KG1 (cell line): Measurements from ENCODE around the gene ASTN2.
"Not testable (repeated sequence)": the region's sequence is repeated elsewhere in the genome, so short reads cannot be mapped to it uniquely, and the experiment has no call there.

Experiments
- DNase-seq: peaks from one replicate; lab custom pipeline; 2025; lab: John Stamatoyannopoulos, UW

ASTN2 gene

DNA sequence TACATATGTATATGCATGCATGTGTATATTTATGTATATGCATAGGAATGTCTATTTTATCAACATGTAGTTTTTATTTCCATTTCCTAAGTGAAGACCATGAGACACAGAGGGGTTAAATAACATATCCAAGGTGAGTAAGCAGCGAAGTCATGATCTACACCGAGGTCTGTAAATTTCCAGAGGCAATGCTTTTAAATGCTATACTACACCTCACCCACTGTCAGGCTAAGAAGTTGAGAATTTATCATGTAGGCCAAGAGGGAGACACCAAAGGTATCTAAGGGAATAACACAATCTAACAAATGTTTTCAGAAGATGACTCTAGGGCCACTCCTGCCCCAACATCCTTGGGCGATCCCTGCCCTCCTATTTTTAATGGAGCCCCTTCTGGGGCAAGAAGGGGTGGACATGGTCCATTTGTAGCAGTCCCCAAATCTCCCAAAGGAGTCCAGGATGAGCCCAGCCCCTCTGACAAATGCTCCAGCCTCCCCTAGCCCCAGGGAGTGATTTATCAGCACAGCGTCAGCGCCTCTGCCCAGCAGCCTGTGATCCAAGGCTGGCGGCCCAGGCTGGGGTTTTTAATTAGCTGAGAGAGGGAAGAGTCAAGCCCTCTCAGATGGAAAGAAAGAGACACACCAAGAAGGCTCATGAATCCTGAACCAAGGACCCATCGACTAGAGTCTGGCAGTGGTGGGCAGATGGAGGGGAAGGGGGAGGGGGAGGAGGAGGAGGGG lies 339.9 kb downstream of the ASTN2 start:
- DNase-seq: no peak

DNA sequence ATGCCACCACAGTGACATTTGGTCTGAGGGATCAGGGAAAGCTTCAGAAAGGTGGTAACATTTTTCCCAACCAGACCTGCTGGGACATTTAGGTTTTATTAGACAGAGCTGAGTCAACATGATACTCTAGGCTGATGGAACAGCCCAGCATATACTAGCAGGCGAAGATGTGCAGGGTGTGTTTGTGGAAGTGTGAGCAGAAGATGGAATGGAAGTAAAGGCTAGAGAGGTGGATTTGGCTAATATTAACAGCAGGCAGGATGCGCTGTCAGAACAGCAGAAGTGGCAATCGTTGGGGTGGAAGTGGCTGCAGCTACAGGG lies 340.6 kb downstream of the ASTN2 start:
- no peak for DNase-seq

DNA sequence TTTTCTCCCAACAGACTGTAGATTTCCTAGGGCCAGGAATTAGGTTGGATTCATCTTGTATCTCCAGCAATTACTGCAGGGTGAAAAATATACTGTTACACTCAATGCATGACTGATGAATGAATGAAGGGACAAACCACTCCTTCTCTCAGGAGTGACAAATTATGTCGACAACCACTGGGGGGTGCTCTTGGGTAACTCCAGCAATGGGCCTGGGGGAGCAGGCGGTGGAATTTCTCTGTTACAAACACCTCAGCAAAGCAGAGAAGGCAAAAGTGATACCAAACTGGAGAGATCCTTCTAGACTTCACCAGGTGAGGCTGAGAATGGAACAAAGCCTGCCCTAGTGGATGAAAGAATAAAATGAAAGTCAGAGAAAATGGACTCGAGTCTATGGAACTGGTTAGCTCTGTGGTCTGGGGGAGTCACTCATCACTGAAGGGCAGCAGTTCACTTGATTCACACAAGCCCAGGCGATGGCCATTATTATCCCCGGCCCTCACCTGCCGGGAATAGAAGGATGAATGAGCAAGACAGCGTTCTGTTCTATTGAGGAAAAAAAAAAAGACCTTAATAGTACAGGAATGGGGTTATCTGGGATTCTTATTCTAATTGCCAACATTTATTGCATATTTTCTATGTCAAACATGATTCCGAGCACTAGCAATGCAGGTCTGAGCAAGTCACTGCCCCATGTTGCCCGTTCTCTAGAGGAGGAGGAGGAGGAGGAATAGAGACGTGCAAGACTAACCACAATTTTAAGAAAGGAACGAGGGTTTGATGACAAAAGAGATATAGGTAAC lies 341.1 kb downstream of the ASTN2 start:
- DNase-seq: no peak

DNA sequence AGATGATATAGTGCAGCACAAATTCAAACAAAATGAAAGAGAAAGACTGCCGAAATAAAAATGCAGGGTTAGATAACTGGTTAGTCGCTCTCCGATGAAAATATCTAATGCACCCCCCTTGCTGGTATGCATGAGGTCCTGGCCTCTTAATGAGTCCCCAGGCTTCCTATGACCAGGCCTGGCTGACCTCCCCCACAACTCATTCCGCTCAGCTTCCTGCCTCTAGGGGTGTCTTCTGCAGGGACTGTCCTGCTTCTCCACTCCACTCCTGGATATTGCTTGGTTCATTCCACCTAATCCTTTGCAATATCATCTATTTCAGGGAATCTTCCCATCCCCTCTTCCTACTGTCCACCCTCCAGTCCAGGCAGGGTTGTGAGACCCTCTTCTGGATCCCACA lies 341.8 kb downstream of the ASTN2 start:
- no peak for DNase-seq

DNA sequence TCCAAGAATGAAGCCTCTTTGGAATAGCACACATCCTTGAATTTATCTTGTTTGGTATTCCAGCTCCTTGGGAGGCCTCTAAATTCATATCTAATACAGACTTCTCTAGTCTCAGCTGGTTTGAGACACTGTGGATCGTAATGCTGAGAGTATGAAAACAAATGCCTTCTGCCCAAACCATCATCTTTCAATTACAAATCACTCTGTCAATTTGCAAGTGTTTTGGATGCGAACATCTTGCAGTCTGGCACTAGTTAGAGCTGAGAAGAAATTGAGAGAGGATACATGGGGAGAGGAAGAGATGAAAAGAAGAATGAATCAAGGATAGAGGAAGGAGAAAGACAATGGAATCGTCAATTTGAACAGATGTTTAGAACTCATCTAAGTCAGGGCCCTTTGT lies 342.6 kb downstream of the ASTN2 start:
- DNase-seq: no peak

DNA sequence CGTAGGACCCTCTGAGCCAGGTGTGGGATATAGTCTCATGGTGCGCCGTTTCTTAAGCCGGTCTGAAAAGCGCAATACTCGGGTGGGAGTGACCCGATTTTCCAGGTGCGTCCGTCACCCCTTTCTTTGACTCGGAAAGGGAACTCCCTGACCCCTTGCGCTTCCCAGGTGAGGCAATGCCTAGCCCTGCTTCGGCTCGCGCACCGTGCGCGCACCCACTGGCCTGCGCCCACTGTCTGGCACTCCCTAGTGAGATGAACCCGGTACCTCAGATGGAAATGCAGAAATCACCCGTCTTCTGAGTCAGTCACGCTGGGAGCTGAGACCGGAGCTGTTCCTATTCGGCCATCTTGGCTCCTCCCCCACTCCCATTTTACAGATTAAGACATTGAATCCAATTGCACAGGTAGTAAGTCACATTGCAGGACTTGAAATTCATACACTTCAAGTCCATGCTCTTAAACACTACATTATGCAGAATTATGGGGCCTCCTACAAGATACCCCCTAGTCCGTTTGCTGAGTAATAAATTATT lies 343.1 kb downstream of the ASTN2 start:
- DNase-seq: not testable (repeated sequence)

DNA sequence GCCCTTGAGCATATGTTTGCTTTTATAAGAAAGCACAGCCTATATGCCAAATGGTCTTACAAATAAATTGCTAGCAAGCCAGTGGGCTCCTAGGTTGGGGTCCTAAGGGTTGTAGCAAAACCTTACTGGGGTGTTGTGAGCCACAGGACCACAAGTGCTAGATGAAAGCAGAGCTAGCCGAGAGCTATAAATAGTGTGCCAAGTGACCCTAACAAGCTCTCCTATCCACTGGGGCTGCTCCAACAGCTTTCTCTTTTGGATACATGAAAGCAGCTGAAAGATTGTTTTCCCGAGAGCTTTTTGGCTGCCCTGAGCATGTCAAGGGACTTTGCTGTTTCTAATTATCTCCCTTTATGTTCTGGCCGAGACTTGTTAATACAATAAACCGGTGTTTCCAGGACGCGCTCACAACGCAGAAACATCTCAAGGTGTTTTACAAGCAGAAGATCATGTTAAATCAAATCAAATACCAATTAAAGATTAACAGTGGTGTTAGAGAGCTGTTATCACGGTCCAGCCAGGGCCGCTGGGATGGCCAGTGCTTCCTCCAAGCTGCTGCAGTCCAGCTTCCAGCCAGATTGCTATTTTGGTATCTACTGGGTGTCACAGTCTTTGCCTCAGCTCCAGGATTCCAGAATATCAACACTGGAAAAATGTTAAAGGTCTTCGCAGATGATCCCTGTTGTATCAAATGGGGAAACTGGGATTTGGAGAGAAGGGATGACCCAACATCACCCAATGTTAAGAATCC lies 351.0 kb downstream of the ASTN2 start:
- no peak for DNase-seq

DNA sequence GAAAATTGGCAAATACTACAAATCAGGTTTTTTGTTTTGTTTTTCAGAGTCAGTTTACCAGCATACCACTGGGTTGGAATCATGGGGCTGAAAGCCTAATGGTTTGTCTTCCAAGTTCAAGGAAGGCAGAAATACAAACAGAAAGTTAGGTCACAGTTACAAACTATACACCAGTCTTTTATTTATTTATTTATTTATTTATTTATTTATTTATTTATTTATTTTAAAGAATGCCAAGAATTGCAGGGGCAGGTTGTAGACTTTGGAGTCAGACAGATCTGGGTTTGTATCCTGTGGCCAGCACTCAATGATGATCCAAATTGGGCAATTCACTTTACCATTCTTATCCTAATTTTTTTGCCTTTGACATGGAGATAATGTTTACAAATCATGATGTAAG lies 353.9 kb downstream of the ASTN2 start:
- DNase-seq: no peak

DNA sequence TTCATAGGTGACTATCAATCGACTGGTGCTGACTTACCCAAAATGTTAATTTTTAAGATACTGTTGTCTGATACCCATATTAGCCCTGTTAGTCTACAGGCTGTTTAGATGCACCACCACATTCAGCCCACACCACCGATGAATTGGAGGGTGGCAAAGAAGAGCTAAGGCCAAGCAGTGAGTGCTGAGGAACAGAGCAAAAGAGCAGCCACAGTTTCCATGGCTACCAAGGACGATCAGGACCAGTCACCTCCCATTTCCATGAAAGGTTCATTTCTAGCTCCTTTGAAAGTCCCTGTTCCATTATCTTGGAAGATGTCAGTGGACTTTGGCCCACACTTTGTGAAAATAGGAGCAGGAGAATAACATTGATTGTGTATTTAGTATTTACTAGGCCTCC lies 364.9 kb downstream of the ASTN2 start:
- DNase-seq: no peak

DNA sequence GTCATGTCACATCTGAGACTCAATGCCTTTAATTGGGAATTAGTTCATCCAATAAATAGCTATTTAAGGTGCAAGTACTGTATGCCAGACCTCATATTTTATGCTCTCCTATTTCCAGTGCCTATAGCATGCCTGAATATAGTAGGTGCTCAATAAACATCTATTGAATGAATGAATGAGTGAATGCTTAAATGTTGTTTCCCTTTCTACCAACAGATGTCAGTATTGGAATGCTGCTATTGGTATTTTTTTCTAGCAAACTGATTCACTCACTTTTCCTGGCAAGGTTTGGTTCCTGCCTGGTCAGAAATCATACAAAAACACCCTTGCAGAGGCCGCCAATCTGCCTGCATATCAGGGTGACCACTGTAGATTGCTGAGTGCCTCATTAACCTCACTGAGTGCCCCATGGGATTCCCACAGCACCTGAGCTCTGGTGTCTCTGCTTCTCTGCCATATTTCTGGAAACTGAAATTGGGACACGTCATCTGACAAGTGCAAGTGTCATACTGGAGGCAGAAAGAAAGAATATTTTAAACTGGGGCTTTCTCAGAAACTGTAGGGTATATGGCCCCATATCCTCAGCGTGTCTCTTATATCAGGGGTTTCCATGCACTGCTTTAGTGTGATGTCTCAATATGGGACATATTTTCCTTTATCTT lies 368.1 kb downstream of the ASTN2 start:
- DNase-seq: no peak

DNA sequence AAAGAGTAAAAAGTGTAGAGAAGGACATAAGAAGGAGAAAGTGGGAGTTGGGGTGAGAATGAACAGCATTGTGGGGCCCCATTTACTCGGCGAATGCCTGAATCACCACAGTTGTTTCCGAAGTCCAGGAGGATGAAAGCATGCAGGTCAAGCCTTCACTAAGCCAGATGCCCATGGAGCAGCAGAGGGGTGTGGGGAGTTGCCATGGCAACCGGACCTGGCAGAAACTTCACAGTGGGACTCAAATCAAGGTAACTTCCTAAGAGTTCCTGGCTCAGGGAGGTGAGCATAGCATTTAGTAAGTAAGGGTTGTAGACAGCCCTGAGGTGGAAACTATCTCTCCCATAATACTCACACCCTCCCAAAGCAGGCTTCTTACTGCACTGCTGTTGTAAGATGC lies 370.6 kb downstream of the ASTN2 start:
- DNase-seq: no peak

DNA sequence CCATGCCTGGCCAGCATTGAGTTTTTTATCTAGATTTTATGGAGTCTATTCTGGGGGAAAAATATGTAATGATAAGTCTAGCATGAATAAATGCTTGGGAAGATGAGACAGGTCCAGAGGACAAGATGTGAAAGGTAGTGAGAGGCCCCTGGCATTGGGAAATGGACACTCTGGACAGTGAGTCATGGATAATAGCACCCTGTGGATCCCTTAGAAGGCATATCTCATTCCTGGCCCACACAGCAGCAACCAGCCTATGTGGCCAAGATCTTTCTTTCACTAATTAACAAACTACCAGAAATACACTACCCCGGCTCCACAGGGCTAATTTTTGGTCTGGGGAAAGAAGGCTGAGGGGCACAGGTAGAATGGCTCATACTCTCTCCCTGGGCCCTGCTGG lies 371.7 kb downstream of the ASTN2 start:
- no peak for DNase-seq

DNA sequence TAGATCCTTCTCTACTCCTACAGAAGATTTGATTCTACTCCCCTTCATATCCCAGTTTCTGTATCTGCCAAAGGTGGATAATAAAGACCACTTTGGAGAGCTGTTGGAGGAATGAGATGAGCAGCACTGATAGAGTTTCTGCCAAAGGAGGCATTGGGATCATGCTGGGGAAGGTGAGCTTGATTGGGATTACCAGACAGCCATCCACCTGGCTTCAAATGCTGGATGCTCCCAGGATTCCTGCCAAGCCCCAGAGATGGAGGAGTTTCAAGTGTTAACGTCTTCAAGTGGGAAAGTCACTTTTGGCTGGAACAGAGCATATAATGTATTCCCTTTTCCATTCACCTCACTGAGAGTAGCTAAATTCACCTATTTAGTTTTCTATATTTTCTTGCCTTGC lies 379.3 kb downstream of the ASTN2 start:
- no peak for DNase-seq

DNA sequence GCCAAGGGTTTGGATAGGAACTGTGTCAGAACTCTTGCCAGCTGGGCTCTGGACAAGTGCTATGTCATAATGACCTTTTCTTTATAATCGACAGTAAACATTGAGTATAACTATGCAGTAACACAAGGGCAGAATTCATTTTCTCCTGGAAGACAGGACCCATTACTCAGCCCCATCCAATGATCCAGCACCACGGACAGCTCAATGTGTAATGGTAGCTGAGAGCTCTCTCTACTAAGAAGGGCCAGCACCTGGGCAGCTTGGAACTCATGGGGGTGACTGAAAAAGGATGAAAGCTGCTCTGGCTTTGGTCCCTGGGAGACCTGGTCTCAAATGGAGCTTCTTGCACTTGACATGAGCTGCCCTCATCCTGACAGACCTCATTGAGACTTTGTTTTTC lies 380.0 kb downstream of the ASTN2 start:
- DNase-seq: no peak

DNA sequence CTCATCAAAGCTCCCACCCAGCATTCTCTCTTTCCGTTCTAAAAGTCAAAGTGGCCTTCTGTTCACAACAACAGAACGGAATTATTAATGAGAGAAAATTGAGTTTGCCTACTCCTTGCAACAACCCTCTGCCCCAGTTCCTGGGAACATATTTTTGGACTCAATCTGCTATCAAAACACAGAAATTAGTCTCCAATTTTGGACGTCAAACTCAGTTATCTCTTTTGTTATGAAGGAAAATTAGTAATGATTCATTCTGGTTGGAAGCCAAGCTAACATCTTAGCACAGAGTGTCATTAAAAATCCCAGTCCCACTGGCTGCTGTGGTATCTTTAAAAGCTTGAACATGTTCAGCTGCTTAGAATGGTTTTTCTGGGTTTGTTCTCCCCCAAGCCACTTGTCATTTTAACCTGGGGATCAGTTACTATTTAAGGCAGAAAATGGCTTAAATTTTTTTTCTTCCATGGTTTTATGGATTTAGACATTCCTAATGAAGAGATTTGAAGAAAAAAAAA lies 384.5 kb downstream of the ASTN2 start:
- DNase-seq: no peak

DNA sequence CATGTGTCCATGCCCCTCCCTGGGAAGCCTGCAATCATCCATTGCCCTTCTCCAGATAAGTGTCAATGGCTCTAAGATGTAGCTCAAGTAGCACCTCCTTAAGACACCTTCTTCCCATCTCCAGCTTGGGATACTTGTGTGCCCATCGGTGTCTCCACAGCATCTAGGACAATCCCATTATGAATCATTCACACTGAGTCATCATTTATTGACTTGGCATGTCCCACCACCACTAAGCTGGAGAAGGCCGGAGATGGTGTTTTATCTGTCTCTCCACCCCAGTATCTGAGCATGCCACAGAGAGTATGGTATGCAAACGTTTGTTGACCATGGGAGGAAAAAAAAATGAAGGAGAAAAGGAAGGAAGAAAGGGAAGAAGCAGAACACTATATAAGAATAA lies 385.5 kb downstream of the ASTN2 start:
- DNase-seq: no peak

DNA sequence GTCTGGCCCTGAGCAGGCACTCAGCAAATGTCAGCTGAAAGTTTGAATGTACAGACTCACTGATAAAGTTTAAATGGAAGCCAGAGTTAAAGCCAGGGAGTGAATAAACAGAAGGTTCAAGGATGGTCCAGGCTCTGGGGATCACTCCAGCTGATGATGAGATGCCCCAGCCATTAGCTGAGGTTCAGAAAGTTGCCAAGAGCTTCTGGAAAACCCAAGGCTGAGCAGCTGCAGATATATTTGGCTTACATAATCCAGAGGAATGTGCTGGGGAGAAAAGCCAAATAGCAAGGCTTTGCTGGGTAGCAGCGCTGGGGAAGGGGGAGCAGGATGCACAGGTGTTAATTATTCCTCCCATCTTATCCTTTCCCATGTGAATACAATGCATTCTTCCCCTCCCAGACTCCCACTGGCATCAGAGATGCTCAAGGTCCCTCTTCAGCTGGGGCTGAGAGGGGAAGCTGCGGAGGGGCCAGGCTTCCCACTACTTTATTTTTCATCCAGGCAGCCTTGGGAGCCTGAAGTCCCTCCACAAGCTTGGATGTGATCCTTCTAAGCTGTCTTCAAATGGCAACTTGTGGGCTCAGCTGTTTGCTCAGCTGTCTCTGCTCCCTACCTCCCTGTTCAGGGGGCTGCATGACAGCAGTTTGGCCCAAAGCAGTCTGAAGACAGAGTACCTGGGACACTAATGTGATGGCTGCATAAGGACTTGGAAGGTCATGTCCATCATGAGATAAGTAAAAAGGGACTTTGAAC lies 386.6 kb downstream of the ASTN2 start:
- no peak for DNase-seq

DNA sequence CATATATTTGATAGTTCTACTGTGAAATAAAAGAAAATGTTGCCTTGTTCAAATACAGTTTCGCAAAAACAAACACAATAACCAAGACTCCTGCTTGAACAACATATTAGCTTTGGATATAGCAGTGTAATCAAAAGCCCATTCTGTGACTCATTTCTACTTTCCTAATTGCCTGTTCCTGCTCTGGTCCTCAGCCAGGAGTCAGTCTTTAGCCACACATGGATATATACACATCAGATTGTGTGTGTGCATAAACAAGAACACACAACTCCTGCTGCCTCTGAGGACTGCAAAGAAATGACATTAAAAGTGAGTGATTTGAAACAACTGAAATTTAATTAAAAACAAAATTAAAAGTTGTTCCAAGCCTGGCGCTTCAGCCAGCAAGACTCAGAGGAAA lies 393.0 kb downstream of the ASTN2 start:
- DNase-seq: no peak

DNA sequence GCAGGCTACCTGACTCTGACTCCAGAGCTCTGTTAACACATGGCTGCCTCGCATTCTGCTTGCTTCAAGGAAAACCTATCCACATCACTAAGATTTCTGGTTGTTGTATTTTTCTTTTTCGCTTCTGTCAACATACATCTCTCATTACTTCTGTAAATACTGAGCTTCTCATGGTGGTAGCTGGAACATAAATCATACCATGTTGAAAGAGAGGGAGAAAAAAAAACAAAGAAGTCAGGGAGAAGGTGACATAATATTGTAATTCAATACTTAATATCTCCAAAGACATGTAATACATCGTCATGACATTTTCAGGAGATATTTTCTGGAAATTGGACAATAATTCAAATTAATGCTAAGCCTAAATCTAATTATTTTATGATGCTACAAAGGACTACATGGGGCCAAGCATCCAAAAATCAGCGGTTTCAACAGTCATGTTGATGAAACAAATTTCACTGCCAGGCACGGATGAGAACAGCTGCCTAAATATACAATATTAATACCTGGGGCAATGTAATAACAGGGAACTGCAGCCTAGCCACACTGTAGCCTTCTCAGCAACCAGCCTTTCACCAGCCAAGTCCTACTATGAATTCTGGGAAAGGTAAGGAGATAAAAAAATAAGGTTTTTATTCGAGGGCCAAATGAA lies 395.8 kb downstream of the ASTN2 start:
- no peak for DNase-seq

DNA sequence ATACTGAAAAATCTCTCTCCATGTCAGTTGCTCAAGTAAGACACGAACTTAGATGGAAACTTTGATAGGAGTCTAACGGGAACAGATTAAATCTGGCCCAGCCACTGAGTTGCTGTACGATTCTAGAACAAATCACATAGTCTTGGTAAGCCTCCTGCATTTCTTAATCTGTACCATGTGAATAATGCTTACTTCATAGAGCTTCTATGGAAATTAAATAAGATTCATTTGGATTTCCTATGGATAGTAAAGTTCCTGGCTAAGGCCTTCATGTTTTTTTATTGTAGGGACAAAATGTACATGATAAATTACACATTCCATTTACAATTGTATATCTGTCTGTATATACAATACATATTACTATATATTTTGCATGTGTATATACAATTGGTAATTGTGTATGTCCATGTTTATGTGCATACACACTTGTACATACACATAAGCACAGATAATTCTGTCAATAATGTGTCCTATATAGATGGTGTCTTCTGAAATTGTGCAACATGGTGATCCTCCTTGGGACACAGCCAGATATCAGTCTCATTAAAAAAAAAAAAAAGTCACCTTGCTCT lies 397.4 kb downstream of the ASTN2 start:
- DNase-seq: no peak
